HG03064 (cell line): ENCODE measurements around the gene PACS2.
A peak's percentile ranks its signal among the peaks of the same experiment; 100 is the strongest.

Source experiments
- ATAC-seq: cut with Tn5 transposase; IDR thresholded peaks from one replicate; pipeline ENCODE4 v1.9.1; 2021; ENCODE audit warnings: low read depth; ENCODE audit not compliant: unreplicated experiment

PACS2 gene

GRCh38 chr14:105419195-105420091, 104.9 kb downstream of the PACS2 start, which contains the start of gene MTA1:
Gene MTA1 (plus strand): TSS chr14:105419827. CDS start chr14:105420036, 209 bp downstream.
- peak; percentile 61 for ATAC-seq

- no peak for ATAC-seq
These were observed 105.8 kb downstream of the PACS2 start for GRCh38 chr14:105420101-105420973.

- no peak for ATAC-seq
These were observed 106.6 kb downstream of the PACS2 start for GRCh38 chr14:105420974-105421674.

GRCh38 chr14:105421723-105422615, 107.4 kb downstream of the PACS2 start:
- ATAC-seq: no peak

- no peak for ATAC-seq
These were observed 108.3 kb downstream of the PACS2 start for GRCh38 chr14:105422695-105423487.

GRCh38 chr14:105423488-105424195, 109.1 kb downstream of the PACS2 start:
- ATAC-seq: no peak

GRCh38 chr14:105424861-105425260, 110.3 kb downstream of the PACS2 start:
- ATAC-seq: no peak

- ATAC-seq: no peak
These were observed 111.3 kb downstream of the PACS2 start for GRCh38 chr14:105425823-105426247.

- no peak for ATAC-seq
These were observed 112.0 kb downstream of the PACS2 start for GRCh38 chr14:105426416-105427130.

GRCh38 chr14:105427412-105427811, 112.9 kb downstream of the PACS2 start:
- ATAC-seq: no peak

- no peak for ATAC-seq
These were observed 113.5 kb downstream of the PACS2 start for GRCh38 chr14:105427936-105428485.

GRCh38 chr14:105430042-105430441, 115.5 kb downstream of the PACS2 start:
- no peak for ATAC-seq

GRCh38 chr14:105430565-105430964, 116.0 kb downstream of the PACS2 start:
- no peak for ATAC-seq

GRCh38 chr14:105431256-105431655, 116.7 kb downstream of the PACS2 start:
- ATAC-seq: no peak

GRCh38 chr14:105432657-105433056, 118.1 kb downstream of the PACS2 start:
- ATAC-seq: no peak

GRCh38 chr14:105433161-105433605, 118.6 kb downstream of the PACS2 start:
- ATAC-seq: no peak

GRCh38 chr14:105436402-105436801, 121.9 kb downstream of the PACS2 start:
- ATAC-seq: no peak
